WTC11 (cell line): Measurements from ENCODE around the gene BLOC1S3. TPM values are rescaled to one million over a fixed set of nuclear protein-coding genes. Genes with fewer than 3 reads are reported as not detected.

Experiments used
- ATAC-seq: fragments of 200-7000 bp; cut with Tn5 transposase; 2 replicates; pipeline ENCODE4 v1.10.0; 2021; ENCODE audit warnings: mild to moderate bottlenecking, moderate library complexity
- CTCF ChIA-PET: fragments of 300-600 bp; sonication (Branson Sonifier 250); formaldehyde crosslinking; loops from one replicate; lab custom pipeline; 2021; ENCODE audit warnings: antibody characterized with exemption; lab: Charles Lee
- POLR2A ChIA-PET: fragments of 350-600 bp; sonication (Branson Sonifier 250); formaldehyde crosslinking; loops from one replicate; lab custom pipeline; 2021; ENCODE audit warnings: antibody characterized with exemption; lab: Charles Lee
- DNase-seq: peaks from one replicate; pipeline ENCODE4 v3.0.0; 2021; ENCODE audit warnings: low spot score
- H3K27ac Mint-ChIP-seq: 2 replicates; pipeline ENCODE4 v1.8.0; 2021; ENCODE audit warnings: mixed read lengths
- H3K27me3 Mint-ChIP-seq: 2 replicates; pipeline ENCODE4 v1.8.0; 2021; ENCODE audit warnings: low read depth, mild to moderate bottlenecking, moderate library complexity, mixed read lengths
- H3K36me3 Mint-ChIP-seq: 2 replicates; pipeline ENCODE4 v1.8.0; 2021; ENCODE audit warnings: mixed read lengths
- H3K4me1 Mint-ChIP-seq: 2 replicates; pipeline ENCODE4 v1.8.0; 2022; ENCODE audit warnings: mixed read lengths
- H3K4me3 Mint-ChIP-seq: 2 replicates; pipeline ENCODE4 v1.8.0; 2021; ENCODE audit warnings: mild to moderate bottlenecking, moderate library complexity, mixed read lengths
- H3K9me3 Mint-ChIP-seq: 2 replicates; pipeline ENCODE4 v1.8.0; 2021; ENCODE audit warnings: mixed read lengths
- CTCF ChIP-seq: fragments of 200-600 bp; IDR thresholded peaks from 2 replicates; pipeline ENCODE4 v1.8.0; 2022; ENCODE audit warnings: antibody characterized with exemption
- E2F1 ChIP-seq: sonication (generic); formaldehyde crosslinking; IDR thresholded peaks from 2 replicates; pipeline ENCODE4 v1.8.0; 2022; ENCODE audit warnings: mild to moderate bottlenecking, missing genetic modification reagents
- EMX1 ChIP-seq: fragments of 250-450 bp; sonication (Bioruptor Pico); IDR thresholded peaks from 2 replicates; pipeline ENCODE4 v1.8.0; 2021; ENCODE audit warnings: mild to moderate bottlenecking
- HMGXB4 ChIP-seq: sonication (generic); formaldehyde crosslinking; IDR thresholded peaks from 2 replicates; pipeline ENCODE4 v1.8.1; 2023; ENCODE audit warnings: mild to moderate bottlenecking, moderate library complexity, missing genetic modification reagents
- IRF2 ChIP-seq: sonication (generic); formaldehyde crosslinking; IDR thresholded peaks from 2 replicates; pipeline ENCODE4 v1.8.0; 2022; ENCODE audit warnings: low read depth, missing genetic modification reagents, borderline replicate concordance
- JUN ChIP-seq: sonication (generic); formaldehyde crosslinking; IDR thresholded peaks from 2 replicates; pipeline ENCODE4 v1.8.0; 2023; ENCODE audit warnings: mild to moderate bottlenecking, missing genetic modification reagents
- MYBL2 ChIP-seq: sonication (generic); formaldehyde crosslinking; IDR thresholded peaks from 2 replicates; pipeline ENCODE4 v1.8.1; 2023; ENCODE audit warnings: mild to moderate bottlenecking, moderate library complexity, missing genetic modification reagents
- NR1H2 ChIP-seq: sonication (generic); formaldehyde crosslinking; IDR thresholded peaks from 2 replicates; pipeline ENCODE4 v1.9.0; 2021; ENCODE audit warnings: mild to moderate bottlenecking, moderate library complexity, missing genetic modification reagents
- NR2C2 ChIP-seq: sonication (generic); formaldehyde crosslinking; IDR thresholded peaks from 2 replicates; pipeline ENCODE4 v1.8.0; 2022; ENCODE audit warnings: mild to moderate bottlenecking, missing genetic modification reagents
- RELA ChIP-seq: sonication (generic); formaldehyde crosslinking; IDR thresholded peaks from 2 replicates; pipeline ENCODE4 v1.8.1; 2022; ENCODE audit warnings: missing genetic modification reagents, mild to moderate bottlenecking, borderline replicate concordance
- RORB ChIP-seq: fragments of 250-450 bp; sonication (Bioruptor Pico); IDR thresholded peaks from 2 replicates; pipeline ENCODE4 v1.9.0; 2021; ENCODE audit warnings: mild to moderate bottlenecking
- TEAD4 ChIP-seq: sonication (generic); formaldehyde crosslinking; IDR thresholded peaks from 2 replicates; pipeline ENCODE4 v1.8.0; 2022; ENCODE audit warnings: mild to moderate bottlenecking, missing genetic modification reagents
- ZNF263 ChIP-seq: sonication (generic); formaldehyde crosslinking; IDR thresholded peaks from 2 replicates; pipeline ENCODE4 v1.8.1; 2022; ENCODE audit warnings: low read depth, mild to moderate bottlenecking, moderate library complexity, missing genetic modification reagents
- ZNF425 ChIP-seq: fragments of 250-450 bp; sonication (Bioruptor Pico); conservative IDR thresholded peaks from 2 replicates; pipeline ENCODE4 v1.9.0; 2021; ENCODE audit warnings: mild to moderate bottlenecking
- total RNA-seq: library from RNA; stranded (reverse); gene quantifications from 3 replicates; pipeline ENCODE4 v1.2.3, GENCODE V29; 2021

The BLOC1S3 gene
- total RNA-seq, 1 experiment from 2014 or later = 10.0 TPM

GRCh38 chr19:45184115-45184514 lies 5.5 kb downstream of the BLOC1S3 start:
- ChIA-PET POLR2A (no interaction called here), CTCF (interaction anchor here (0.7 to 0.8 kb wide), 3 partner anchors 22 to 407 kb away, joined by 3 to 4 read pairs (median 3); no protein-coding TSS in a partner anchor)
- no peak overlapping the region for H3K4me3 Mint-ChIP-seq
- TF ChIP-seq EMX1 (CRISPR knock-in tag) (no peak), RELA (CRISPR knock-in tag) (no peak), ZNF263 (CRISPR knock-in tag) (no peak)
- no peaks in the 10 kb centered on the region for H3K36me3 Mint-ChIP-seq
- ATAC-seq (no peak), DNase-seq (no peak)
- peaks cover 8% of the 10 kb centered on the region; the same call in 1 of the 2 replicates for H3K4me1 Mint-ChIP-seq
- H3K9me3 Mint-ChIP-seq = no peaks in the 10 kb centered on the region
- H3K27me3 Mint-ChIP-seq = peaks cover 8% of the 10 kb centered on the region; the same call in 1 of the 2 replicates
- no peak overlapping the region for H3K27ac Mint-ChIP-seq

- peak overlapping the region; percentile 27; the same call in 1 of the 2 replicates for H3K27ac Mint-ChIP-seq
Measured at GRCh38 chr19:45186509-45187334, 8.1 kb downstream of the BLOC1S3 start.

GRCh38 chr19:45187421-45188100 lies 9.0 kb downstream of the BLOC1S3 start:
- H3K9me3 Mint-ChIP-seq = no peaks in the 10 kb centered on the region
- ATAC-seq (peak; percentile 90), DNase-seq (peak; percentile 46)
- H3K27me3 Mint-ChIP-seq = peaks cover 9% of the 10 kb centered on the region; the same call in 1 of the 2 replicates
- CTCF ChIA-PET = interaction anchor here (0.6 to 2.9 kb wide), 37 partner anchors 9 to 198 kb away, joined by 3 to 49 read pairs (median 4); partner anchors contain the start of genes BLOC1S3, NKPD1 and TRAPPC6A
- no peak overlapping the region for H3K27ac Mint-ChIP-seq
- no peaks in the 10 kb centered on the region for H3K4me1 Mint-ChIP-seq
- POLR2A ChIA-PET = interaction anchor here (0.6 to 1.3 kb wide), 3 partner anchors 9 to 517 kb away, joined by 3 to 12 read pairs (median 6); partner anchors contain the start of genes BLOC1S3 and TRAPPC6A
- no peak overlapping the region for H3K4me3 Mint-ChIP-seq
- peak; percentile 75 for TF ChIP-seq CTCF
- TF ChIP-seq RORB (CRISPR knock-in tag) = no peak
- H3K36me3 Mint-ChIP-seq = no peaks in the 10 kb centered on the region

More at GRCh38 chr19:45186509-45187334, 8.1 kb downstream of the BLOC1S3 start:
- ATAC-seq = no peak
- H3K9me3 Mint-ChIP-seq = no peaks in the 10 kb centered on the region
- TF ChIP-seq MYBL2 (CRISPR knock-in tag) = no peak
- no peak for TF ChIP-seq HMGXB4 (CRISPR knock-in tag)
- no peak for TF ChIP-seq E2F1
- no peak for TF ChIP-seq IRF2 (CRISPR knock-in tag)
- no peak for TF ChIP-seq NR2C2 (CRISPR knock-in tag)
- H3K4me3 Mint-ChIP-seq = no peak overlapping the region
- peaks cover 9% of the 10 kb centered on the region; the same call in 1 of the 2 replicates for H3K27me3 Mint-ChIP-seq
- CTCF ChIA-PET = interaction anchor here (0.6 to 2.9 kb wide), 36 partner anchors 8 to 197 kb away, joined by 3 to 49 read pairs (median 4); partner anchors contain the start of genes BLOC1S3, NKPD1 and TRAPPC6A
- H3K36me3 Mint-ChIP-seq = no peaks in the 10 kb centered on the region
- POLR2A ChIA-PET = interaction anchor here (0.6 to 1.3 kb wide), 3 partner anchors 8 to 516 kb away, joined by 3 to 12 read pairs (median 6); partner anchors contain the start of genes BLOC1S3 and TRAPPC6A
- no peaks in the 10 kb centered on the region for H3K4me1 Mint-ChIP-seq
- no peak for DNase-seq

- POLR2A ChIA-PET = no interaction called here
- H3K4me3 Mint-ChIP-seq = no peak overlapping the region
- CTCF ChIA-PET = interaction anchor here (1.2 to 2.1 kb wide), 3 partner anchors 56 to 149 kb away, joined by 3 to 5 read pairs (median 3); no protein-coding TSS in a partner anchor
- ATAC-seq (no peak), DNase-seq (no peak)
- H3K36me3 Mint-ChIP-seq = no peaks in the 10 kb centered on the region
- H3K4me1 Mint-ChIP-seq = no peaks in the 10 kb centered on the region
- H3K9me3 Mint-ChIP-seq = no peaks in the 10 kb centered on the region
- no peak overlapping the region for H3K27ac Mint-ChIP-seq
- peaks cover 9% of the 10 kb centered on the region for H3K27me3 Mint-ChIP-seq
- TF ChIP-seq TEAD4 (CRISPR knock-in tag) (no peak), NR1H2 (CRISPR knock-in tag) (no peak), ZNF263 (CRISPR knock-in tag) (no peak), JUN (CRISPR knock-in tag) (no peak), ZNF425 (CRISPR knock-in tag) (no peak), HMGXB4 (CRISPR knock-in tag) (no peak)
Measured at GRCh38 chr19:45189971-45190370, 11.4 kb downstream of the BLOC1S3 start.
